Measurements from ENCODE around the gene PARP15. TPM values are rescaled to one million over a fixed set of nuclear protein-coding genes. Genes with fewer than 3 reads are reported as not detected.

The PARP15 gene
- total RNA-seq, 2 experiments from 2014 or later: 41.6 to 41.8 TPM

- intact Hi-C loops (cut with DNase I, micrococcal nuclease): loop anchor here (5.0 to 10.0 kb wide), 2 partner anchors 572 to 1130 kb away; partner anchors contain the start of gene POLQ (in 1 of the 2)
Measured at GRCh38 chr3:122677216-122677615, 99.8 kb downstream of the PARP15 start.

GRCh38 chr3:122678506-122678905 lies 101.1 kb downstream of the PARP15 start:
- H3K4me3 ChIP-seq (ENCODE audit: low read length): no peak overlapping the region
- Mint-ChIP-seq H3K36me3 (ENCODE audit: low read depth) (peaks cover 14% of the 10 kb centered on the region), H3K4me3 (peak overlapping the region; percentile 43), H3K27ac (peak overlapping the region; percentile 96), H3K4me1 (ENCODE audit: low read depth) (peaks cover 48% of the 10 kb centered on the region), H3K9me3 (no peaks in the 10 kb centered on the region), H3K27me3 (no peaks in the 10 kb centered on the region)
- peaks cover 41% of the 10 kb centered on the region for H3K4me1 ChIP-seq (ENCODE audit: insufficient read depth, low read length)
- no peaks in the 10 kb centered on the region for H3K36me3 ChIP-seq (ENCODE audit: insufficient read depth, low read length)
- intact Hi-C loops (cut with DNase I, micrococcal nuclease): loop anchor here (2.0 to 10.0 kb wide), 3 partner anchors 286 to 1131 kb away; partner anchors contain the start of gene POLQ (in 1 of the 2)
- DNase-seq (peak in 2 of 14 experiments; percentile 23 to 24), ATAC-seq (ENCODE audit: poor library complexity) (no peak)
- ChIA-PET POLR2A (interaction anchor here (0.8 to 5.3 kb wide), 11 partner anchors 54 to 295 kb away, joined by 3 to 94 read pairs (median 9); partner anchors contain the start of genes DTX3L, FAM162A, HSPBAP1 and KPNA1), CTCF (interaction anchor here (0.8 to 3.2 kb wide), 14 partner anchors 9 to 294 kb away, joined by 3 to 45 read pairs (median 6); partner anchors contain the start of genes DTX3L, FAM162A, KPNA1 and PARP9)
- H3K27me3 ChIP-seq (ENCODE audit: control insufficient read depth in 1 of 2, insufficient read depth in 2 of 2, low read length in 2 of 2): no peaks in the 10 kb centered on the region
- no peaks in the 10 kb centered on the region for H3K9me3 ChIP-seq (ENCODE audit: control insufficient read depth in 1 of 2, insufficient read depth in 1 of 2, low read length in 2 of 2)
- no peak for TF ChIP-seq CTCF (IDR thresholded peaks at IDR 0.05)
- no peak overlapping the region for H3K27ac ChIP-seq (ENCODE audit: low read depth in 1 of 2, low read length in 2 of 2)

More at GRCh38 chr3:122677216-122677615, 99.8 kb downstream of the PARP15 start:
- Mint-ChIP-seq H3K36me3 (ENCODE audit: low read depth) (peaks cover 14% of the 10 kb centered on the region), H3K4me1 (ENCODE audit: low read depth) (peaks cover 39% of the 10 kb centered on the region), H3K9me3 (no peaks in the 10 kb centered on the region), H3K27ac (no peak overlapping the region), H3K27me3 (no peaks in the 10 kb centered on the region), H3K4me3 (no peak overlapping the region)
- Histone ChIP-seq H3K27me3 (ENCODE audit: control insufficient read depth in 1 of 2, insufficient read depth in 2 of 2, low read length in 2 of 2) (no peaks in the 10 kb centered on the region), H3K36me3 (ENCODE audit: insufficient read depth, low read length) (no peaks in the 10 kb centered on the region), H3K9me3 (ENCODE audit: control insufficient read depth in 1 of 2, insufficient read depth in 1 of 2, low read length in 2 of 2) (no peaks in the 10 kb centered on the region), H3K4me1 (ENCODE audit: insufficient read depth, low read length) (peaks cover 30% of the 10 kb centered on the region), H3K4me3 (ENCODE audit: low read length) (no peak overlapping the region), H3K27ac (ENCODE audit: low read depth in 1 of 2, low read length in 2 of 2) (no peak overlapping the region)
- no peak for DNase-seq
- CTCF ChIA-PET: no interaction called here
- no peak for TF ChIP-seq CTCF (IDR thresholded peaks at IDR 0.05)
- ATAC-seq (ENCODE audit: poor library complexity): no peak
- POLR2A ChIA-PET: interaction anchor here (1.5 to 5.3 kb wide), 2 partner anchors 115 to 293 kb away, joined by 4 to 94 read pairs; partner anchors contain the start of genes DTX3L, FAM162A and PARP9

- intact Hi-C loops (cut with DNase I, micrococcal nuclease): loop anchor here (1.0 to 10.0 kb wide), 5 partner anchors 119 to 1132 kb away; partner anchors contain the start of gene POLQ (in 1 of the 2)
- H3K9me3 Mint-ChIP-seq: no peaks in the 10 kb centered on the region
Measured at GRCh38 chr3:122679085-122679881, 101.8 kb downstream of the PARP15 start.

More at GRCh38 chr3:122679085-122679881, 101.8 kb downstream of the PARP15 start:
- peak; percentile 71 to 92 (median 78) for DNase-seq
- peak; percentile 83 for TF ChIP-seq CTCF (IDR thresholded peaks at IDR 0.05)
- ATAC-seq (ENCODE audit: poor library complexity): peak; percentile 68
- no peaks in the 10 kb centered on the region for H3K27me3 ChIP-seq (ENCODE audit: control insufficient read depth in 1 of 2, insufficient read depth in 2 of 2, low read length in 2 of 2)
- peaks cover 46% of the 10 kb centered on the region for H3K4me1 ChIP-seq (ENCODE audit: insufficient read depth, low read length)
- CTCF ChIA-PET: interaction anchor here (0.6 to 3.2 kb wide), 18 partner anchors 8 to 1132 kb away, joined by 3 to 45 read pairs (median 5); partner anchors contain the start of genes DTX3L, FAM162A, KPNA1 and PARP9
- POLR2A ChIA-PET: interaction anchor here (0.7 to 5.3 kb wide), 16 partner anchors 55 to 1134 kb away, joined by 3 to 94 read pairs (median 5); partner anchors contain the start of genes DTX3L, FAM162A, HSPBAP1 and KPNA1
- peak overlapping the region; percentile 88 to 91 for H3K27ac ChIP-seq (ENCODE audit: low read depth in 1 of 2, low read length in 2 of 2)
- Mint-ChIP-seq H3K36me3 (ENCODE audit: low read depth) (peaks cover 16% of the 10 kb centered on the region), H3K27ac (peak overlapping the region; percentile 96), H3K4me3 (peak overlapping the region; percentile 93), H3K27me3 (no peaks in the 10 kb centered on the region), H3K4me1 (ENCODE audit: low read depth) (peaks cover 54% of the 10 kb centered on the region)
- H3K4me3 ChIP-seq (ENCODE audit: low read length): peak overlapping the region; percentile 93
- H3K9me3 ChIP-seq (ENCODE audit: control insufficient read depth in 1 of 2, insufficient read depth in 1 of 2, low read length in 2 of 2): no peaks in the 10 kb centered on the region
- peaks cover 5% of the 10 kb centered on the region for H3K36me3 ChIP-seq (ENCODE audit: insufficient read depth, low read length)

Measured in CD4-positive, alpha-beta T cell (primary cell).